ENCODE measurements around the gene LIMK1. TPM values are rescaled to one million over a fixed set of nuclear protein-coding genes. Genes with fewer than 3 reads are reported as not detected.

The LIMK1 gene
- total RNA-seq, 1 experiment from 2014 or later, result 56.3 TPM

- H2AFZ ChIP-seq (ENCODE audit: low read depth, low read length, poor library complexity, severe bottlenecking), result no peak overlapping the region
- ATAC-seq, result peak; percentile 96
- RAD21 ChIA-PET (ENCODE audit: low non-redundant PET in 1 of 2, low total read pairs in 2 of 2, uncharacterized antibody in 2 of 2, unreplicated experiment in 2 of 2), result no interaction called here
- no peaks in the 10 kb centered on the region for H3K79me2 ChIP-seq (ENCODE audit: insufficient read depth, low read length)
- peaks cover 26% of the 10 kb centered on the region in 2 experiments for H3K4me1 ChIP-seq (ENCODE audit: control insufficient read depth in 1 of 2, insufficient read depth in 2 of 2, low read length in 2 of 2)
- H3K4me2 ChIP-seq (ENCODE audit: low read length), result peak overlapping the region; percentile 55
- intact Hi-C loops (cut with micrococcal nuclease), result no loop called here
- POLR2A ChIA-PET, result interaction anchor here (0.8 to 1.1 kb wide), 2 partner anchors 11 to 28 kb away, joined by 4 read pairs; no protein-coding TSS in a partner anchor
- no peaks in the 10 kb centered on the region for H3K27me3 ChIP-seq (ENCODE audit: insufficient read depth, low read length)
- H4K20me1 ChIP-seq (ENCODE audit: insufficient read depth), result no peaks in the 10 kb centered on the region
- no TSS peak for BruUV-seq (replicated peaks)
- CTCF ChIA-PET, result interaction anchor here (0.7 kb wide), 1 partner anchor 96 kb away, joined by 3 read pairs; no protein-coding TSS in a partner anchor
- peak overlapping the region; percentile 45; the same call in 1 of the 2 replicates for H3K9ac ChIP-seq (ENCODE audit: low read length)
- no peak overlapping the region for H3K4me3 ChIP-seq (replicated peaks in 1 of 2; ENCODE audit: low read depth in 1 of 2, low read length in 2 of 2)
- H3K27ac ChIP-seq (ENCODE audit: low read depth, low read length), result peak overlapping the region; percentile 73
- H3K9me3 ChIP-seq (ENCODE audit: control insufficient read depth in 1 of 2, insufficient read depth in 1 of 2, low read depth in 1 of 2, low read length in 2 of 2), result no peaks in the 10 kb centered on the region
- DNase-seq (ENCODE audit: low read depth, low spot score), result peak; percentile 68
- no peaks in the 10 kb centered on the region for H3K9me2 ChIP-seq (ENCODE audit: insufficient read depth)
- peaks cover 20 to 33% of the 10 kb centered on the region in 2 experiments; a peak in 3 of 4 replicates for H3K36me3 ChIP-seq (ENCODE audit: control insufficient read depth in 1 of 2, insufficient read depth in 2 of 2, low read length in 2 of 2)
- TF ChIP-seq TCF7L2 (IDR thresholded peaks at IDR 0.05; ENCODE audit: borderline replicate concordance, extremely low read depth, insufficient read depth, insufficient read length), result no peak
- no peak for TF ChIP-seq ZFX (IDR thresholded peaks at IDR 0.05)
- TF ChIP-seq EZH2phosphoT487 (IDR thresholded peaks at IDR 0.05; ENCODE audit: borderline replicate concordance), result no peak
- TF ChIP-seq EZH2 (IDR thresholded peaks at IDR 0.05), result no peak
- peak; percentile 14 for TF ChIP-seq YY1 (IDR thresholded peaks at IDR 0.05; ENCODE audit: extremely low read depth, insufficient replicate concordance, low read depth, low read length)
- TF ChIP-seq SRF (IDR thresholded peaks at IDR 0.05; ENCODE audit: low read depth), result no peak
- TF ChIP-seq ZBTB33 (IDR thresholded peaks at IDR 0.05; ENCODE audit: extremely low read depth, insufficient replicate concordance, low read length), result no peak
- TF ChIP-seq RAD21 (IDR thresholded peaks at IDR 0.05; ENCODE audit: low read depth), result peak; percentile 31; the same call in 1 of the 2 replicates
- TF ChIP-seq FOSL1 (IDR thresholded peaks at IDR 0.05; ENCODE audit: low read depth), result peak; percentile 82
- TF ChIP-seq CBX3 (IDR thresholded peaks at IDR 0.05; ENCODE audit: low read depth), result peak; percentile 91
- TF ChIP-seq CTCF (IDR thresholded peaks at IDR 0.05 in 2 of 3, conservative IDR thresholded peaks at IDR 0.05 in 1 of 3; ENCODE audit: borderline replicate concordance in 1 of 3, insufficient read depth in 1 of 3, low read depth in 2 of 3, low read length in 2 of 3), result no peak
- peak; percentile 48; the same call in 1 of the 2 replicates for TF ChIP-seq MAX (IDR thresholded peaks at IDR 0.05)
- TF ChIP-seq POLR2AphosphoS5 (IDR thresholded peaks at IDR 0.05; ENCODE audit: low read depth, low read length), result 0 out of 2 replicates have a peak, but pooled peaks have one; percentile 31
- no peak for TF ChIP-seq REST (IDR thresholded peaks at IDR 0.05; ENCODE audit: low read depth)
- no peak for TF ChIP-seq ZNF274 (IDR thresholded peaks at IDR 0.05; ENCODE audit: low read depth, low read length)
- TF ChIP-seq ELF1 (IDR thresholded peaks at IDR 0.05; ENCODE audit: borderline replicate concordance, low read depth), result no peak
- no peak for TF ChIP-seq SIN3A (IDR thresholded peaks at IDR 0.05; ENCODE audit: low read depth)
- no peak for TF ChIP-seq ATF3 (IDR thresholded peaks at IDR 0.05)
- peak; percentile 84 for TF ChIP-seq JUND (IDR thresholded peaks at IDR 0.05)
- no peak for TF ChIP-seq EGR1 (IDR thresholded peaks at IDR 0.05; ENCODE audit: low read depth)
- TF ChIP-seq POLR2A (IDR thresholded peaks at IDR 0.05; ENCODE audit: borderline replicate concordance, extremely low read depth, insufficient read depth, insufficient read length), result no peak
Measured at GRCh38 chr7:74104702-74105101, 21.1 kb downstream of the LIMK1 start.

Measured in HCT116 (cell line).